Caki2 (cell line): ENCODE data around the gene TOMM20L. TPM values are rescaled to one million over a fixed set of nuclear protein-coding genes. Genes with fewer than 3 reads are reported as not detected.
"Not testable (repeated sequence)": the region's sequence is repeated elsewhere in the genome, so short reads cannot be mapped to it uniquely, and the experiment has no call there.

Source experiments
- DNase-seq: peaks from one replicate; pipeline ENCODE4 v3.0.0-alpha.2; 2015; ENCODE audit warnings: low read depth
- in situ Hi-C: cut with HindIII; loops from 2 replicates; pipeline ENCODE4 v1.10.0; 2016; ENCODE audit warnings: low sequenced_read_pairs, low pct_unique_long_range_greater_than_20kb, mixed read lengths
- total RNA-seq: library from RNA; depleted of rRNA; stranded (reverse); fragments of >200 nt; shearing (Covaris generic); gene quantifications from 2 replicates; pipeline ENCODE4 v1.2.3, GENCODE V29; 2014; ENCODE audit warnings: low replicate concordance; rRNA removed

The TOMM20L gene
- not detected in 2 replicates for total RNA-seq

GRCh38 chr14:58395812-58396788, at the start of gene TOMM20L:
TSS of gene TOMM20L (plus strand) at chr14:58395930. CDS start at chr14:58395958, 28 bp downstream.
- peak; percentile 30 for DNase-seq
- in situ Hi-C loops, result no loop called here

- in situ Hi-C loops, result no loop called here
- DNase-seq, result no peak
Measured at GRCh38 chr14:58353516-58354299, 42.0 kb upstream of the TOMM20L start.

- in situ Hi-C loops, result no loop called here
- DNase-seq, result no peak
Measured at GRCh38 chr14:58354808-58355207, 40.9 kb upstream of the TOMM20L start.

- in situ Hi-C loops, result no loop called here
- DNase-seq, result no peak
Measured at GRCh38 chr14:58356268-58356667, 39.5 kb upstream of the TOMM20L start.

GRCh38 chr14:58362272-58362671, 33.5 kb upstream of the TOMM20L start:
- in situ Hi-C loops, result not testable (repeated sequence)

GRCh38 chr14:58362798-58363412, 32.8 kb upstream of the TOMM20L start:
- peak; percentile 22 for DNase-seq
- in situ Hi-C loops, result no loop called here

More at GRCh38 chr14:58362272-58362671, 33.5 kb upstream of the TOMM20L start:
- not testable (repeated sequence) for DNase-seq

- in situ Hi-C loops, result no loop called here
- DNase-seq, result no peak
Measured at GRCh38 chr14:58364316-58364715, 31.4 kb upstream of the TOMM20L start.

- in situ Hi-C loops, result no loop called here
- DNase-seq, result no peak
Measured at GRCh38 chr14:58367296-58367695, 28.4 kb upstream of the TOMM20L start.

- no peak for DNase-seq
- in situ Hi-C loops, result no loop called here
Measured at GRCh38 chr14:58368956-58369355, 26.8 kb upstream of the TOMM20L start.

- in situ Hi-C loops, result no loop called here
- DNase-seq, result no peak
Measured at GRCh38 chr14:58376791-58377190, 18.9 kb upstream of the TOMM20L start.

- in situ Hi-C loops, result no loop called here
- no peak for DNase-seq
Measured at GRCh38 chr14:58390830-58391229, 4.9 kb upstream of the TOMM20L start.

GRCh38 chr14:58395562-58395811, 243 bp upstream of the TOMM20L start:
- in situ Hi-C loops, result no loop called here
- DNase-seq, result peak; percentile 2

- DNase-seq, result no peak
- in situ Hi-C loops, result no loop called here
Measured at GRCh38 chr14:58397156-58397555, 1.4 kb downstream of the TOMM20L start.

GRCh38 chr14:58398495-58398894, 2.8 kb downstream of the TOMM20L start:
- in situ Hi-C loops, result no loop called here
- no peak for DNase-seq

GRCh38 chr14:58398895-58399294, 3.2 kb downstream of the TOMM20L start:
- DNase-seq, result no peak

GRCh38 chr14:58401587-58401986, 5.9 kb downstream of the TOMM20L start:
- no peak for DNase-seq
- in situ Hi-C loops, result no loop called here

More at GRCh38 chr14:58398895-58399294, 3.2 kb downstream of the TOMM20L start:
- in situ Hi-C loops, result no loop called here

- DNase-seq, result no peak
- in situ Hi-C loops, result no loop called here
Measured at GRCh38 chr14:58408681-58409215, 13.0 kb downstream of the TOMM20L start.

- no peak for DNase-seq
- in situ Hi-C loops, result no loop called here
Measured at GRCh38 chr14:58414845-58415244, 19.1 kb downstream of the TOMM20L start.
